Activated B cell treated with CpG ODN at 0.5 μM for 24 hours (primary cell): ENCODE results near the gene ACTN1. TPM values are rescaled to one million over a fixed set of nuclear protein-coding genes. Genes with fewer than 3 reads are reported as not detected.

Experiments
- ATAC-seq: fragments of 200-7000 bp; cut with Tn5 transposase; one replicate; pipeline ENCODE4 v1.10.0; 2021; ENCODE audit warnings: low read depth, mild to moderate bottlenecking, moderate library complexity
- CTCF ChIA-PET: fragments of 350-600 bp; sonication (Branson Sonifier 250); formaldehyde crosslinking; loops from one replicate; lab custom pipeline; 2021; ENCODE audit warnings: antibody characterized with exemption; lab: Charles Lee
- POLR2A ChIA-PET: fragments of 350-600 bp; sonication (Branson Sonifier 250); formaldehyde crosslinking; loops from one replicate; lab custom pipeline; 2021; ENCODE audit warnings: antibody characterized with exemption; lab: Charles Lee
- DNase-seq: peaks from one replicate; pipeline ENCODE4 v3.0.0; 2022
- H3K27ac Mint-ChIP-seq: one replicate; pipeline ENCODE4 v1.8.0; 2020; ENCODE audit warnings: mixed read lengths
- H3K27me3 Mint-ChIP-seq: one replicate; pipeline ENCODE4 v1.8.0; 2021; ENCODE audit warnings: mixed read lengths
- H3K36me3 Mint-ChIP-seq: one replicate; pipeline ENCODE4 v1.8.0; 2021; ENCODE audit warnings: low read depth, mixed read lengths
- H3K4me1 Mint-ChIP-seq: one replicate; pipeline ENCODE4 v1.8.0; 2021; ENCODE audit warnings: mixed read lengths
- H3K4me3 Mint-ChIP-seq: one replicate; pipeline ENCODE4 v1.8.0; 2020; ENCODE audit warnings: mild to moderate bottlenecking, mixed read lengths
- H3K9me3 Mint-ChIP-seq: one replicate; pipeline ENCODE4 v1.8.0; 2020; ENCODE audit warnings: mixed read lengths
- CTCF ChIP-seq: fragments of 200-600 bp; IDR thresholded peaks from one replicate; pipeline ENCODE4 v1.8.0; 2022; ENCODE audit warnings: antibody characterized with exemption, mild to moderate bottlenecking
- intact Hi-C: fragments of 100-400 bp; cut with micrococcal nuclease; formaldehyde crosslinking; loops from one replicate; pipeline ENCODE4 v1.15.1; 2024
- total RNA-seq: library from RNA; stranded (reverse); gene quantifications from 2 replicates; pipeline ENCODE4 v1.2.3, GENCODE V29; 2022

ACTN1 gene
- total RNA-seq, 1 donor from 2014 or later = 0.22 TPM

- Mint-ChIP-seq H3K9me3 (peaks cover 4% of the 10 kb centered on the region), H3K36me3 (no peaks in the 10 kb centered on the region), H3K4me3 (no peak overlapping the region), H3K27me3 (peaks cover 4% of the 10 kb centered on the region), H3K4me1 (no peaks in the 10 kb centered on the region), H3K27ac (no peak overlapping the region)
- DNase-seq = no peak
- TF ChIP-seq CTCF = no peak
- ATAC-seq = no peak
- ChIA-PET POLR2A (no interaction called here), CTCF (no interaction called here)
- intact Hi-C loops = no loop called here
These were observed 10.4 kb downstream of the ACTN1 start for GRCh38 chr14:68968721-68969120.

GRCh38 chr14:68968051-68968450, 11.1 kb downstream of the ACTN1 start:
- Mint-ChIP-seq H3K27ac (no peak overlapping the region), H3K4me3 (no peak overlapping the region), H3K36me3 (no peaks in the 10 kb centered on the region), H3K9me3 (peaks cover under 1% of the 10 kb centered on the region), H3K27me3 (peaks cover 11% of the 10 kb centered on the region), H3K4me1 (no peaks in the 10 kb centered on the region)
- intact Hi-C loops = no loop called here
- ATAC-seq = no peak
- CTCF ChIA-PET = no interaction called here
- POLR2A ChIA-PET = no interaction called here
- TF ChIP-seq CTCF = no peak
- no peak for DNase-seq

DNA sequence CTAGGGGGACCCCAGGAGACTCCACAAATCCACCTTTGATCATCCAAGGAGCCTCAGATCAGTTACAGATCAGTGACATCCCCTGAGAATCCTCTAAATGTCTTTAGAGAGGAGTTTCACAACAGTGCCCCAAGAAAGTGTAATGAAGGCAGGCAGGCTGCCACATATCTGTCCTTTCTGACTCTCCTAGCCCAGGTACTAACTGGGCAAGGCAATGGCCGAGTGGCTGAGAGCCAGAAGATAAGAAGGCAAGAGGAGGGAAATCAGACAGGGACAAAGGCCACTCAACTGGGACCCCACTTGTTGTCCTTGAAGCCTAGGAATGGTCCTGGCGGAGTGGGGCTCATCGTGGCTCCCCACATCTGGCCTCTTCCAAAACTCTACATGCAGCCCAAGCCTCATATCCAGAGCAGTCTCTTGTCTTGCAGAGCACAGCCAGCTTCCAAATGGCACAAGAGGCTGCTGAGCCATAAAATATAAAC, 11.6 kb downstream of the ACTN1 start:
- no peak for DNase-seq
- no peaks in the 10 kb centered on the region for H3K9me3 Mint-ChIP-seq
- H3K27me3 Mint-ChIP-seq = peaks cover 15% of the 10 kb centered on the region
- H3K4me3 Mint-ChIP-seq = no peak overlapping the region
- intact Hi-C loops = no loop called here
- H3K27ac Mint-ChIP-seq = no peak overlapping the region
- H3K36me3 Mint-ChIP-seq = no peaks in the 10 kb centered on the region
- no peaks in the 10 kb centered on the region for H3K4me1 Mint-ChIP-seq
- TF ChIP-seq CTCF = no peak
- ChIA-PET CTCF (no interaction called here), POLR2A (no interaction called here)
- ATAC-seq = no peak

GRCh38 chr14:68966872-68967301, 12.2 kb downstream of the ACTN1 start:
- H3K4me3 Mint-ChIP-seq = no peak overlapping the region
- POLR2A ChIA-PET = no interaction called here

DNA sequence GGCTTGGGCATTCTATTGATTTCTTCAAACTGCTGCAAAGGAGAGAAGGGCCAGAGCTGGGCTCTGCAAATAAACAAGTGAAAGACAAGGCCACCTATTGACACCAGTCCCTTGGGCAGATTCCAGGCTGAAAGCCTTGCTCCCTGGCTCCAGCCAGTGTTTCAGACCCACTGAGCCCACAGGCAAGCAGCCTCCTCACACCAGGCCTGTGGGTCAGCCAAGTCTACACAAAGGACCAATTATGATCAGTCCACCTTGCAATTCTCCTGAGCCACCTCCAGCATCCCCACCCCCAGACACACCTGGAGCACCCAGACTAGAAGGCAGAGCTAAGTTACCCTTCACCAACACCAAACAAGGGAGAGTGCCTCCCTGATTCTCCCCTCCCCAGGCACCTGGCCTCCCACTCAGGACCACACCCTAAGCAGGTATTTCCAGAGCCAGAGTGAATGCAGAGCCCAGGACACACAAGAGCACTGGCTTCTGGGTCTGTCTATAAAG, 13.8 kb downstream of the ACTN1 start:
- ChIA-PET CTCF (no interaction called here), POLR2A (no interaction called here)
- no peak for TF ChIP-seq CTCF
- Mint-ChIP-seq H3K36me3 (no peaks in the 10 kb centered on the region), H3K4me1 (no peaks in the 10 kb centered on the region), H3K9me3 (no peaks in the 10 kb centered on the region), H3K4me3 (no peak overlapping the region), H3K27me3 (peaks cover 15% of the 10 kb centered on the region), H3K27ac (no peak overlapping the region)
- no peak for DNase-seq
- intact Hi-C loops = no loop called here
- ATAC-seq = no peak

More at GRCh38 chr14:68966872-68967301, 12.2 kb downstream of the ACTN1 start:
- Mint-ChIP-seq H3K9me3 (no peaks in the 10 kb centered on the region), H3K36me3 (no peaks in the 10 kb centered on the region), H3K27me3 (peaks cover 15% of the 10 kb centered on the region), H3K4me1 (no peaks in the 10 kb centered on the region), H3K27ac (no peak overlapping the region)
- intact Hi-C loops = no loop called here
- DNase-seq (no peak), ATAC-seq (no peak)
- CTCF ChIA-PET = no interaction called here
- TF ChIP-seq CTCF = no peak
